ENCODE results near the gene CLIP1. TPM values are rescaled to one million over a fixed set of nuclear protein-coding genes. Genes with fewer than 3 reads are reported as not detected.

CLIP1 gene
- total RNA-seq, 1 experiment from 2014 or later: 42.9 TPM

DNA sequence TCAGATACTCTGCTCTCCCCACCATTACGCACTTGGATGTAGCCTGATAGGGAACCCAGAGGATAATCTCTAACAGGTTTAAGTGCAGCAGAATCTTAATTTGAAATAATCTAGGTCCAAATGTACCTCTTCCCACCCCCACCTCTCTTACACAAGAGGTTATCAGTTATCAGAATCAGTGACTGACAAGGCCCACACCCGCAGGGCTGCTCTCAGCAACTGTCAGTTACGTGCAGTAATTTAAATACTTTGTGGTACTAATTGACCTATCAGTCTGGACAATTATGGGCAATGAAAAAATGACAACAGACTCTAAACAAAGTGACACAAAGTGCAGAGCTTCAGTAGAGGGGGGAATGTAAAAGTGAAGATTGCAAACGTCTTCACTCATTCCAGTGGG lies 74.0 kb downstream of the CLIP1 start:
- Histone ChIP-seq H3K9me3 (ENCODE audit: control insufficient read depth in 1 of 2, insufficient read depth in 1 of 2, low read depth in 1 of 2, low read length in 2 of 2) (no peaks in the 10 kb centered on the region), H3K27me3 (ENCODE audit: insufficient read depth, low read length) (no peaks in the 10 kb centered on the region), H3K4me1 (ENCODE audit: control insufficient read depth in 1 of 2, insufficient read depth in 2 of 2, low read length in 2 of 2) (no peaks in the 10 kb centered on the region), H3K79me2 (ENCODE audit: insufficient read depth, low read length) (no peaks in the 10 kb centered on the region), H3K9ac (ENCODE audit: low read length) (no peak overlapping the region), H3K9me2 (ENCODE audit: insufficient read depth) (no peaks in the 10 kb centered on the region), H3K27ac (ENCODE audit: low read depth, low read length) (no peak overlapping the region), H3K4me3 (replicated peaks in 1 of 2; ENCODE audit: low read depth in 1 of 2, low read length in 2 of 2) (no peak overlapping the region), H3K4me2 (ENCODE audit: low read length) (no peak overlapping the region), H3K36me3 (ENCODE audit: control insufficient read depth in 1 of 2, insufficient read depth in 2 of 2, low read length in 2 of 2) (peaks cover 6 to 7% of the 10 kb centered on the region in 2 experiments; a peak in 2 of 4 replicates), H4K20me1 (ENCODE audit: insufficient read depth) (no peaks in the 10 kb centered on the region), H2AFZ (ENCODE audit: low read depth, low read length, poor library complexity, severe bottlenecking) (no peak overlapping the region)
- intact Hi-C loops (cut with micrococcal nuclease): no loop called here
- ChIA-PET RAD21 (ENCODE audit: low non-redundant PET in 1 of 2, low total read pairs in 2 of 2, uncharacterized antibody in 2 of 2, unreplicated experiment in 2 of 2) (no interaction called here), POLR2A (no interaction called here), CTCF (no interaction called here)
- no TSS peak for BruUV-seq (replicated peaks)
- DNase-seq (ENCODE audit: low read depth, low spot score): no peak
- no peak for TF ChIP-seq CEBPB (IDR thresholded peaks at IDR 0.05; ENCODE audit: low read depth)
- TF ChIP-seq ZNF274 (IDR thresholded peaks at IDR 0.05; ENCODE audit: low read depth, low read length): no peak
- no peak for TF ChIP-seq SP1 (IDR thresholded peaks at IDR 0.05; ENCODE audit: low read depth)
- TF ChIP-seq CBX3 (IDR thresholded peaks at IDR 0.05; ENCODE audit: low read depth): no peak
- TF ChIP-seq, protein P1, sequence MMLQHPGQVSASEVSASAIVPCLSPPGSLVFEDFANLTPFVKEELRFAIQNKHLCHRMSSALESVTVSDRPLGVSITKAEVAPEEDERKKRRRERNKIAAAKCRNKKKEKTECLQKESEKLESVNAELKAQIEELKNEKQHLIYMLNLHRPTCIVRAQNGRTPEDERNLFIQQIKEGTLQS (IDR thresholded peaks at IDR 0.05): no peak
- no peak for TF ChIP-seq FOSL1 (IDR thresholded peaks at IDR 0.05; ENCODE audit: low read depth)
- TF ChIP-seq MAX (IDR thresholded peaks at IDR 0.05): no peak
- TF ChIP-seq POLR2A (IDR thresholded peaks at IDR 0.05; ENCODE audit: borderline replicate concordance, extremely low read depth, insufficient read depth, insufficient read length): no peak
- no peak for TF ChIP-seq SRF (IDR thresholded peaks at IDR 0.05; ENCODE audit: low read depth)
- TF ChIP-seq EGR1 (IDR thresholded peaks at IDR 0.05; ENCODE audit: low read depth): no peak
- no peak for TF ChIP-seq ELF1 (IDR thresholded peaks at IDR 0.05; ENCODE audit: borderline replicate concordance, low read depth)
- no peak for TF ChIP-seq ZFX (IDR thresholded peaks at IDR 0.05)
- no peak for ATAC-seq

- Histone ChIP-seq H3K79me2 (ENCODE audit: insufficient read depth, low read length) (no peaks in the 10 kb centered on the region), H2AFZ (ENCODE audit: low read depth, low read length, poor library complexity, severe bottlenecking) (no peak overlapping the region), H3K36me3 (ENCODE audit: control insufficient read depth in 1 of 2, insufficient read depth in 2 of 2, low read length in 2 of 2) (peaks cover 0 to 7% of the 10 kb centered on the region in 2 experiments; a peak in 1 of 4 replicates), H3K9me2 (ENCODE audit: insufficient read depth) (no peaks in the 10 kb centered on the region), H3K4me1 (ENCODE audit: control insufficient read depth in 1 of 2, insufficient read depth in 2 of 2, low read length in 2 of 2) (no peaks in the 10 kb centered on the region), H3K4me2 (ENCODE audit: low read length) (no peak overlapping the region), H3K27ac (ENCODE audit: low read depth, low read length) (no peak overlapping the region), H3K27me3 (ENCODE audit: insufficient read depth, low read length) (no peaks in the 10 kb centered on the region), H3K9ac (ENCODE audit: low read length) (no peak overlapping the region), H4K20me1 (ENCODE audit: insufficient read depth) (no peaks in the 10 kb centered on the region), H3K9me3 (ENCODE audit: control insufficient read depth in 1 of 2, insufficient read depth in 1 of 2, low read depth in 1 of 2, low read length in 2 of 2) (no peaks in the 10 kb centered on the region), H3K4me3 (replicated peaks in 1 of 2; ENCODE audit: low read depth in 1 of 2, low read length in 2 of 2) (no peak overlapping the region)
- no TSS peak for BruUV-seq (replicated peaks)
- intact Hi-C loops (cut with micrococcal nuclease): no loop called here
- ATAC-seq (no peak), DNase-seq (ENCODE audit: low read depth, low spot score) (no peak)
- ChIA-PET CTCF (no interaction called here), RAD21 (ENCODE audit: low non-redundant PET in 1 of 2, low total read pairs in 2 of 2, uncharacterized antibody in 2 of 2, unreplicated experiment in 2 of 2) (no interaction called here), POLR2A (no interaction called here)
- TF ChIP-seq SRF (IDR thresholded peaks at IDR 0.05; ENCODE audit: low read depth) (no peak), RAD21 (IDR thresholded peaks at IDR 0.05; ENCODE audit: low read depth) (no peak), POLR2A (IDR thresholded peaks at IDR 0.05; ENCODE audit: borderline replicate concordance, extremely low read depth, insufficient read depth, insufficient read length) (no peak), MAX (IDR thresholded peaks at IDR 0.05) (no peak), REST (IDR thresholded peaks at IDR 0.05; ENCODE audit: low read depth) (no peak), ZNF274 (IDR thresholded peaks at IDR 0.05; ENCODE audit: low read depth, low read length) (no peak), SIN3A (IDR thresholded peaks at IDR 0.05; ENCODE audit: low read depth) (no peak), TCF7L2 (IDR thresholded peaks at IDR 0.05; ENCODE audit: borderline replicate concordance, extremely low read depth, insufficient read depth, insufficient read length) (no peak), CBX3 (IDR thresholded peaks at IDR 0.05; ENCODE audit: low read depth) (no peak), EGR1 (IDR thresholded peaks at IDR 0.05; ENCODE audit: low read depth) (no peak), POLR2AphosphoS5 (IDR thresholded peaks at IDR 0.05; ENCODE audit: low read depth, low read length) (no peak), FOSL1 (IDR thresholded peaks at IDR 0.05; ENCODE audit: low read depth) (no peak)
Observed at GRCh38 chr12:122346054-122346453, 76.4 kb downstream of the CLIP1 start.

All from HCT116 (cell line).